Globus pallidus (tissue), 1 donor: ENCODE results near the gene ANKRD13B.

Source experiments
- DNase-seq: peaks from one replicate; pipeline ENCODE4 v3.0.0-alpha.2; 2015; ENCODE audit warnings: low spot score

Gene ANKRD13B

GRCh38 chr17:29594519-29595090 lies 1.7 kb downstream of the ANKRD13B start:
- DNase-seq = no peak

- DNase-seq = peak; percentile 2
Measured at GRCh38 chr17:29595107-29595942, 2.4 kb downstream of the ANKRD13B start.

GRCh38 chr17:29595943-29596774 lies 3.2 kb downstream of the ANKRD13B start:
- no peak for DNase-seq

- no peak for DNase-seq
Measured at GRCh38 chr17:29596811-29597210, 3.9 kb downstream of the ANKRD13B start.

- DNase-seq = no peak
Measured at GRCh38 chr17:29597361-29598172, 4.6 kb downstream of the ANKRD13B start.

- DNase-seq = no peak
Measured at GRCh38 chr17:29603109-29603674, 10.3 kb downstream of the ANKRD13B start.

GRCh38 chr17:29607557-29608195 lies 14.7 kb downstream of the ANKRD13B start:
- no peak for DNase-seq

- no peak for DNase-seq
Measured at GRCh38 chr17:29608986-29609385, 16.1 kb downstream of the ANKRD13B start.

GRCh38 chr17:29610395-29610794 lies 17.5 kb downstream of the ANKRD13B start:
- DNase-seq = no peak

- DNase-seq = no peak
Measured at GRCh38 chr17:29611351-29612093, 18.6 kb downstream of the ANKRD13B start.

GRCh38 chr17:29612094-29612403 lies 19.1 kb downstream of the ANKRD13B start:
- DNase-seq = no peak

- DNase-seq = no peak
Measured at GRCh38 chr17:29612404-29613280, 19.7 kb downstream of the ANKRD13B start.

- peak; percentile 89 for DNase-seq
Measured at GRCh38 chr17:29613352-29613837, 20.5 kb downstream of the ANKRD13B start.

GRCh38 chr17:29613856-29614255 lies 20.9 kb downstream of the ANKRD13B start:
- no peak for DNase-seq

- peak; percentile 85 for DNase-seq
Measured at GRCh38 chr17:29614349-29615047, 21.6 kb downstream of the ANKRD13B start.

- peak; percentile 66 for DNase-seq
Measured at GRCh38 chr17:29615048-29615385, 22.1 kb downstream of the ANKRD13B start.

GRCh38 chr17:29615492-29616299 lies 22.8 kb downstream of the ANKRD13B start:
- peak; percentile 96 for DNase-seq
